GM18951 (cell line): ENCODE data around the gene HBZ.

Experiments
- POLR2A ChIP-seq: IDR thresholded peaks from 4 replicates; pipeline ENCODE4 v1.6.1; 2011; ENCODE audit warnings: mild to moderate bottlenecking; ENCODE audit not compliant: insufficient read length, insufficient read depth; ENCODE audit errors: extremely low read depth
- in situ Hi-C: fragments of 300-500 bp; cut with MboI; formaldehyde crosslinking; loops from one replicate; pipeline ENCODE4 v1.12.0; 2022; ENCODE audit warnings: low sequenced_read_pairs, mixed read lengths, inconsistent platforms; ENCODE audit not compliant: unreplicated experiment

HBZ gene

DNA sequence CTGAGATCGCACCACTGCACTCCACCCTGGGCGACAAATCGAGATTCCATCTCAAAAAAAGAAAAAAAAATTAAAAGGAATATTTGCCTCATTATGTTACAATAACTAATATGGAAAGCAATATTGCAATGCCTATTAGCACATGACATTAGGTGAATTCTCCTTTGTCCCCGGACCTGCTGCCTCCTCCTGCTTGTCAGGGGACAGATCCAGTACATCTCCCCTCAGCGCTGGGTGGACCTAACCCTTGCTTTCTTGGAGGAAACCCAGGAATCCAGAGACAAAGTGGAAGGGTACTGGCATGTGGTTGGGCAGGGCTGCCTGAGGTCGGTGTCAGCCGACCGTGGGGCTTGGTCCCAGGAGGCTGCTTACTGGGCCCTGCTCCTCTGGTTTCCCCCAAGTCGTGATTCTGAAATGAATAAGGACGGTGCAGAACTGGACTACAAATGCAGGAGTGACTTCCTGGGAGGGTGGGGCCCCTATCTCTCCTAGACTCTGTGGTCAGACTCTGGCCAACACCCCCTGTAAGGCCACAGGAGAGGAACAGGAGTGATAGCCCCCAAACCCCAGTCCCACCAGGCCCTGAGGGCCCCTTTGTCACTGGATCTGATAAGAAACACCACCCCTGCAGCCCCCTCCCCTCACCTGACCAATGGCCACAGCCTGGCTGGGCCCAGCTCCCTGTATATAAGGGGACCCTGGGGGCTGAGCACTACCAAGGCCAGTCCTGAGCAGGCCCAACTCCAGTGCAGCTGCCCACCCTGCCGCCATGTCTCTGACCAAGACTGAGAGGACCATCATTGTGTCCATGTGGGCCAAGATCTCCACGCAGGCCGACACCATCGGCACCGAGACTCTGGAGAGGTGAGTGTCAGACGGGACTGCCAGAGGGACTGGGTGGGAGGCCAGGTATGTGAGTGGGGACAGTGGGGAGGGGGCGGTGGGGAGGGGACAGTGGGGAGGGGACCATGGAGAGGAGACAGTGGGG is at the start of gene HBZ:
HBZ (plus strand) TSS at position 504 of the 988 bp plus-strand sequence; CDS start at position 770, 266 bp downstream.
- in situ Hi-C loops: no loop called here
- no peak for TF ChIP-seq POLR2A

DNA sequence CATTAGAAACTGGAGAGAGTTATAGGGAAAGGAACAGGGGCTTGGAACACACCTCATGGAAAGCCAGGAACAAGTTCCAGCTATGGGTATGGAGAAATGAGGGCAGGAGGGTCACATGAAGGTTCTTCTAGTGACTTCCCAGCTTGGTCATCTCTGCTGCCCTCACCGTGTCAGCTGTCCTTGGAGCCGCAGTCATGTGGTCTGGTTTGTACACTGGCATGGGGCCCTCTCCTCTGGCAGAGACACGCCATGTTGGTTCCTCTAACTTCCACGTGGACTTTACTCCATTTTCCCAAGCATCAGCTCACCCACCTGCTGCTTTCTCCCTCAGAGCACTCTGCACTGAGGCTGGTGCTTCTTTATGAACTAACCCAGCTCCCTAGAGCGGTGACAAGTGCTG is 48.1 kb upstream of the HBZ start:
- TF ChIP-seq POLR2A: no peak
- in situ Hi-C loops: no loop called here

DNA sequence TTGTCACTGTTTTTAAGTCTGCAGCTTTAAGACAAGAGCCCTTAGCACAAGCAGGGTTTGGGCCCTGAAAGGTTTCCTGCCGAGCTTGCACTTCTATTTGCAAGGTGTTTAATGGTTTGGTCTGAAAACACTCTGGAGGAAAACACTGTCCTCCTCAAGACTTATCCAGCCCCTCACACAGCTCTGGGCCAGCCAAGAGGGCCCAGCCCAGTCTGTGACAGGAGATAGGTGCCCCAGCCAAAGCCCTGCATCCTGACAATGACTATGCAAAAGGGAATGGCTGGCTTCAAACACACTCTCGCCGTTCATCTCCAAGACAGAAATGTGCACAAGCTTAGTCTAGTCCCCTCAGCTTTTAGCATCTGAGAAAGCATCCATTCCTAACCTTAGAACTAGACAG is 47.5 kb upstream of the HBZ start:
- in situ Hi-C loops: no loop called here
- TF ChIP-seq POLR2A: no peak

DNA sequence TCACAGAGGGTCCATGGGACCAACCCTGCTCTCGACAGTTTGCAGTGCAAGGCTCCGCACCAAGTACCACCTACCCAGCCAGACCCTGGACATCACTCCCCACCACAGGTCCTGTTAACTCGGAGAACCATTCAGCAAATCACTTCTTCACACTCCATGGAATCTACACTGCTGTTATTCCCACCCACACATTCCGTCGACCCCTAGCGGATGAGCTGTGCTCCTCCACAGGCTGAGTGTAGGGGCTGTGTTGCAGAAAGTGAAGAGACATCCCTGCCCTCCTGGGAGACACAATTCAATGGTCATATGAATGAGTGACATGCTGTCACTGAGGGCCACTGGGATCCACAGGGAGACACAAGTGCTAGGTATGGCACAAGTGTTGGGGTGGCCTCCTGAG is 46.9 kb upstream of the HBZ start:
- no peak for TF ChIP-seq POLR2A
- in situ Hi-C loops: no loop called here

DNA sequence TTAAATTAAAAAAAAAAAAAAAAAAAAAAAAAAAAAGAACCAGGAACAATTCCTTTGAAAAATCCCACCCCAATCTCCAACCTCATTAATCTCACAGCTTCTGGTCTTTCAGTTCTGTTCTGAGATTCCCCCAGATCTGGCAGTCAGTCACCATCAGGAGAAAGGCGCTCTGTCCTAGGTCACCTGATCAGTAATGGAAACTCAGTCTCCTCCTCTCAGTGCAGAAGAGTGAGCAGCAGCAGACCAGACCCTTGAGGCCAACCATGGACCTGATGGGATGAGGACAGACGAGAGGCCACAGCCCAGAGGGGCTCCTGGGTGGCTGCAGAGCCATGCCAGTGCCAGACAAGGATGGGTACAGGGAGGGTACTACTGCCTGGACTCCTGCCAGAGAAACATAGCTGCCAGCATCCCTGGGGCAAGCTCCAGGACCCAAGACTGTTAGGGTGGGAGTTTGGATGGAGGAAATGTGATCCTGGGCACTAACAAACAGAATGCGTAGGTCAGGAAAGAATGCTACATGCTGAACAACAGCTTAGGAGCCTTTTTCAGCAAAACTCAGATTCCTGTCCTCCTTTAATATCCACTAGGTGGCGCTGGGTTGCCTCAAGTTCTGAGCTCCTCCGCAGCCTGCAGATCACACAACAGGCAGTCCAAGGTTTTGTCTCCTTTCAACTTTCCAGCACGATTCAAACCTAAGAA is 45.7 kb upstream of the HBZ start:
- TF ChIP-seq POLR2A: no peak

DNA sequence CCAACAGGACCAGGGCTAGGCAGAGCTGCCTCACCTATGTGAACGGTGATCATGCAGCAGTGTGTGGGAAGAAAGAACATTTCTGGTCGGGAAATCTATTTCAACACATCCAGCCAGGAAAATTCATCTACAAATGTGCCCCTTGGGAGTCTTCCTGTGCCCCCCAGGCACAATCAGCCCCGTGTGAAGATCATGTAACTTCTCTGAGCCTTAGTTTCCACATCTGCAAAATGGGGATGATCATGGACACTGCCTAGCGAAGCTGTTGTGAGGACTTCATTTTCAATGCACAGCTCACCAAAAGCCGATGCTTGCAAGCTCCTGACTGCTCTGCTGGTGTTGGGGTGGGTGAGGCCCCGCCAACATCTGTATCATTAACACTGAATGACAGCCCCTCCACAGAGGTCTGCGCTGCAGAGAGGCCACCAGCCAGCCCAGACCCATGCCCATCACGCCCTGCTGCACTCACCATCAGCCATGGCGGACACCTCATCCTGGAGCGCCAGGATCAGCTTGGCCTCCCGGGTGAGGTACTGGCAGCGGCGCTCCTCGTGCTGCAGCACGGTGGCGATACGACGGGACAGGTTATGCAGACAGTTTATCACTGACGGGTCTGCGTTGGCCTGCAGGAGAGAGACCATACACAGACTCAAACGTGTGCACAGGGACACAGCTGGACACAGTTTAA is 40.1 kb upstream of the HBZ start:
- in situ Hi-C loops: no loop called here
- TF ChIP-seq POLR2A: no peak

More for the DNA sequence above, 45.7 kb upstream of the HBZ start:
- in situ Hi-C loops: no loop called here

DNA sequence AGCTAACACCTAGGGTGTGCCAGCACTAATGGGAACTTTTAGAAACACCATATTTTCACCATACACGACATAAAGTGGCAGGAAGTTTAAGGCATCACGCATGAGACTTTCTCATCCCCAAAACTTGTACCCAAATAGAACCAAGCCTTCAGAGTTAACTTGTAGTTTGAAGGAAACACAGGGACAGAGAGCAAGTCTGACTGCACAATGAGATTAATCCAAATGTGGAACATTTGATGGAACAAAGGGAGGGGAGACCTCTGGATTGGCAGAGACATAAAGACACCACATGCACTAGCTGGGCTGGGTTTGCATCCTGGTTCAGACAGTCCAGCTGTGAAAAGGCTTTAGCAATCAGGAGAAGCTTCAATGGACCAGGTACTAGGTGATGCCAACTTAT is 38.1 kb upstream of the HBZ start:
- no peak for TF ChIP-seq POLR2A
- in situ Hi-C loops: no loop called here

DNA sequence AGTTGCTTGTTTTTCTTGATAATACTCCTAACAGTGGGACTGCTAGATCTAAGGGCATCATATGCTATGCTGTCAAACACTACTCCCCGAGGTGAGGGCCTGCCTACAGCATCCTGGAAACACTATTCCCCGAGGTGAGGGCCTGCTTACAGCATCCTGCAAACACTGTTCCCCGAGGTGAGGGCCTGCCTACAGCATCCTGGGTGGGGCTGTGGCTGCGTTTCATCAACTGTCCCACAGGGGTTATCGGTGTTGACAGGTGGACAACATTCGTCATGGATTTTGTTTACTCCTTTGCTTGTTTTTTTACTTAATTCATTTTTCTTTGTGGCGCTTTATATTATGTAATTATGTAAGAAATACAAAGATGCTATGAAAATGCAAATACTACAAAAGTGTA is 36.4 kb upstream of the HBZ start:
- in situ Hi-C loops: no loop called here
- no peak for TF ChIP-seq POLR2A

DNA sequence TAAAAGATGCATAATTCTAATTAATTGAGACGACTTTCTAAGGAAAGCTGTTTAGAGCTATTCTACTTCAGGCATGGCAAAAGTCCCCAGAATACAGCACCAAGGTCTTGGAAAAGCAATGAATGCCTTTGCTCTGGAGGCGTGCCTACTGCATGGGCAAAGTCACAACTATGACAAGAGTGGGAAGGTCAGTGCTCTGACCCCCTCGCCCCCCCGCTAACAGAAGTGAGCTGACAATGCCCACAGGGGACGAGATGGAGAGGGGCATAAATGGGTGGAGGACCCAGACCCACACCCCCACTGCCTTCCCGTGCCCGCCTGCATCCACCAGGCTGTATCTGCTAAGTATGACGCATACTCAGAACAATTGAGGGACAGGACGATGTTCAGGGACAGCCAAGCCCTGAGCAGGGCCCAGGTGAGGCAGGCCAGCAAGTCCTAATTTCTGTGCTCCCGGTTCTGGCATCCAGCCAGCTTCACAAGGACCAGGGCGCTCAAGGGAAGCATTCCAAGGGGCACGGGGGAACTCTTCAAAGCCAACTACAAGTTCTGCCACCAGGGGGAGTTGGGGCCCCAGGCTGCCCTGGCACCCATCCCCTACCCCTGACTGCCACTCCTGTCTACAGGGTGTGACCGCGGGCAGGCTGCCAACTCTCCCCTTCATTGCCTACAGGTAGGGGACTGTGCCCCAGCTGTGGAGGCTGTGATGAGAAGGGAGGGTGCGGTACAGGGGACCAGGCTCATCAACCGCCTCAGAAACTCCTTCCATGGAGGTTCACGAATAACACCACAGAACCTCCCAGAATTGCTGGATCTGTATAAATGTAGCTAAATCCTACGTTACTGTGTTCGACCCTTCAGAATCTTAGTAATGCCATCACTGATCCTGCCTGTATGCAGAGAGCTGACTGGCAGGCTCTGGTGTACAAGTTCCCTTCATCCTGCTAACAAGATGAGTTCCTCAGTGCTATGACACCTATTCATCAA is 34.8 kb upstream of the HBZ start:
- no peak for TF ChIP-seq POLR2A
- in situ Hi-C loops: no loop called here

DNA sequence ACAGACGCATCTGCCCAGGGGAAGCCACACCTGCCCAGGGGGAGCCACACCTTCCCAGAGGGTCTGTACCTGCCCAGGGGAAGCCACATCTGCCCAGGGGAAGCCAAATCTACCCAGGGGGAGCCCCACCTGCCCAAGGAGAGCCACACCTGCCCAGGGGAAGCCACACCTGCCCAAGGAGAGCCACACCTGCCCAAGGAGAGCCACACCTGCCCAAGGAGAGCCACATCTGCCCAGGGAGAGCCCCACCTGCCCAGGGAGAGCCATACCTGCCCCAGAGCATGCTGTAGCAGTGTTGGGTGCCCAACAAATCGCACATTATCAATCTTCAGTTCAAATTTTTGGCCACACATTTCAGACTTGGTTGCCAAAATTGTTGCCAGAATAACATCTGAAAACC is 33.6 kb upstream of the HBZ start:
- in situ Hi-C loops: no loop called here
- TF ChIP-seq POLR2A: no peak

DNA sequence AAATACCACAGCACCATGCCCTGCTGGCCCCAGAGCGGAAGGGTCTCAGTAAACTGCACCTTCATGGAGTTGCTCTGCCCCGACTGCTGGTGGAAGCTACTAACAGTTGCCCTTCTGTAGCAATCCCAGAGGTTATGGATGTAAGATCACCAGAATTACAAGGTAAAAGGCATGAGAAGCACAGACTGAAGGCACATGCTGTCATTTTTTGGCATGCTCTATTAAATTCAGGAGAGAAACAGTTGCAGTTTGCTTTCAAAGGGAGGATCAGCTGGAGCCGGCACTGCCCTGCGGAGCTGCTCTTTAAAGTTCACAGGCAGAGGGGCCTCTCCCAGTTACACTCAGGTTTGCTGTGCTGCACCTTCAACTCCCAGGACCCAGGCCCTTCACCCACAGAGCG is 33.1 kb upstream of the HBZ start:
- in situ Hi-C loops: no loop called here

DNA sequence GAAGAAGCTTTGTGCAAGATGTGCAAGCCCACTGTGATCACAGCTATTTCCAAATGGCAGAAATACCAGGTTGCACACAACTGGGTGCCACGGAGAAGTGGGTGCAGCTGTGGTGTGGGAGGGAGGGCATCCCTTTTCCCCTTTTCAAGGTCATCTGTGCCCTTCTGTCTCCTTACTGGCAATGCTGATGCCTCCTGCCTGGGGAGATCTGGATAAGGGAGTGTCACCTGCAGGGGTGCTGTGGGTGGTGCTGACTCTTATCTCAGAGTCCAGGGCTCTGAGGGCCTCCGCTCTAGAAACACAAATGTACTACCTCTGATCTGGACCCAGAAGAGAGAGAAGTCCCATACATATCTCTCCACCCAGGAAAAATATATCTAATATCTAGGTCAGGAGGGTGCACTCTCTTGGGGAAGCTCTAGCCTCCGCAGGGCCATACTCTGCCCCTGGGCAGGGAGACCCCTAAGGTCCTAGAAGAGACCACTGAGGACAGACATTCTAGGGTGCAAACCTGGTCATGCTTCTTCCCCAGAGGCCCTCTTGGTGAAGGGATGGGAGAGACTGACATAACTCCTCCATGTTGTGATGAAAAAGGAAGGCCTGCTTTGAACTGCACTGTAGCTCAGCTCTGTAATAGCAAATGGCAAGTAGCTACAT is 32.5 kb upstream of the HBZ start:
- in situ Hi-C loops: no loop called here
- TF ChIP-seq POLR2A: no peak

More for the DNA sequence above, 33.1 kb upstream of the HBZ start:
- TF ChIP-seq POLR2A: no peak
